Measurements from ENCODE around the gene KRT23.

KRT23 gene

DNA sequence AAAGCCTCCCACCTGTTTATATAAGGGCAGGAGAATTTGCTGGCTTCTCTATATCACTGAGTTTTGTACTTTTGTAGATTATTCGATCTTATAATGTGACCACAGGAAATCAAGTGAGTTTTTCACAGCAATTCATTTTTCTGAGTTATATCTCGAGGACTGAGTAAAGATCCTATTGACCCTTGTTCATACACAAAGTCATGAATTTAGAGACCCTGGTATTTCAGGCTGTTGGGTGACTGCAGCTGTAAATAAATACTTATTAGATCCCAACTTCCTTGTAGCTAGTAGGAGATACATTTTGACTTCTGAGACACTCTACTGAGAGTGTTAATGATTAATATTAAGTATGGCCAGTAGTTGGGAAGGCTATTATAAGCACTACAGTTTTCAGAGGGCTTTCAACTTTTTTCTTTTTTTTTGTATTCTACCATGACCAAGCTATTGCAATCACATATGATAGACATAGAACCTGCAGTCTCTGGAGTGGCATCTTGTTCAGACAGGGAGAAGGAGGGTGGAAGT lies 49.2 kb downstream of the KRT23 start:
- TF ChIP-seq, protein P1, sequence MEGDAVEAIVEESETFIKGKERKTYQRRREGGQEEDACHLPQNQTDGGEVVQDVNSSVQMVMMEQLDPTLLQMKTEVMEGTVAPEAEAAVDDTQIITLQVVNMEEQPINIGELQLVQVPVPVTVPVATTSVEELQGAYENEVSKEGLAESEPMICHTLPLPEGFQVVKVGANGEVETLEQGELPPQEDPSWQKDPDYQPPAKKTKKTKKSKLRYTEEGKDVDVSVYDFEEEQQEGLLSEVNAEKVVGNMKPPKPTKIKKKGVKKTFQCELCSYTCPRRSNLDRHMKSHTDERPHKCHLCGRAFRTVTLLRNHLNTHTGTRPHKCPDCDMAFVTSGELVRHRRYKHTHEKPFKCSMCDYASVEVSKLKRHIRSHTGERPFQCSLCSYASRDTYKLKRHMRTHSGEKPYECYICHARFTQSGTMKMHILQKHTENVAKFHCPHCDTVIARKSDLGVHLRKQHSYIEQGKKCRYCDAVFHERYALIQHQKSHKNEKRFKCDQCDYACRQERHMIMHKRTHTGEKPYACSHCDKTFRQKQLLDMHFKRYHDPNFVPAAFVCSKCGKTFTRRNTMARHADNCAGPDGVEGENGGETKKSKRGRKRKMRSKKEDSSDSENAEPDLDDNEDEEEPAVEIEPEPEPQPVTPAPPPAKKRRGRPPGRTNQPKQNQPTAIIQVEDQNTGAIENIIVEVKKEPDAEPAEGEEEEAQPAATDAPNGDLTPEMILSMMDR (IDR thresholded peaks at IDR 0.05; ENCODE audit: low read depth, low read length): no peak

DNA sequence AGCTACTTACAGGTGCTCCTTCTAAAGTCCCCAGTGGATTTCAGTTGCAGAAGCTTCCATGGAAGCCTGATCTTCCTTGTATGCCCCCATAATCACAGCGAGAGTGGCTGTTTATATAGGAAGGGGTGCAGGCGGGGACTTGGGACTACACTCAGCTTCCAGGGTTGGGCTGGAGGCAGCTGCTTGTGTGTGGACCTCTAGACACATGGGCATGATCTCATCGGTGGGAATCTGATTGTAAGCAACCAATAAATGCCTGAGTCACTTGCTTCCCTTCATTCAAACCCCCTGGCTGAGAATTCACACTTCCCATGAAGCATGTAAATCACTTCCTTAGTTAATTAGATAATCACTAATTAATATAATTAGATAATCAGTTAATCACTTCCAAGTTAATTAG lies 51.4 kb downstream of the KRT23 start:
- H3K4me3 ChIP-seq (ENCODE audit: low read depth, low read length): no peak overlapping the region
- TF ChIP-seq, protein P1 (IDR thresholded peaks at IDR 0.05; ENCODE audit: low read depth, low read length): no peak

More for the DNA sequence above, 49.2 kb downstream of the KRT23 start:
- H3K4me3 ChIP-seq (ENCODE audit: low read depth, low read length): no peak overlapping the region

DNA sequence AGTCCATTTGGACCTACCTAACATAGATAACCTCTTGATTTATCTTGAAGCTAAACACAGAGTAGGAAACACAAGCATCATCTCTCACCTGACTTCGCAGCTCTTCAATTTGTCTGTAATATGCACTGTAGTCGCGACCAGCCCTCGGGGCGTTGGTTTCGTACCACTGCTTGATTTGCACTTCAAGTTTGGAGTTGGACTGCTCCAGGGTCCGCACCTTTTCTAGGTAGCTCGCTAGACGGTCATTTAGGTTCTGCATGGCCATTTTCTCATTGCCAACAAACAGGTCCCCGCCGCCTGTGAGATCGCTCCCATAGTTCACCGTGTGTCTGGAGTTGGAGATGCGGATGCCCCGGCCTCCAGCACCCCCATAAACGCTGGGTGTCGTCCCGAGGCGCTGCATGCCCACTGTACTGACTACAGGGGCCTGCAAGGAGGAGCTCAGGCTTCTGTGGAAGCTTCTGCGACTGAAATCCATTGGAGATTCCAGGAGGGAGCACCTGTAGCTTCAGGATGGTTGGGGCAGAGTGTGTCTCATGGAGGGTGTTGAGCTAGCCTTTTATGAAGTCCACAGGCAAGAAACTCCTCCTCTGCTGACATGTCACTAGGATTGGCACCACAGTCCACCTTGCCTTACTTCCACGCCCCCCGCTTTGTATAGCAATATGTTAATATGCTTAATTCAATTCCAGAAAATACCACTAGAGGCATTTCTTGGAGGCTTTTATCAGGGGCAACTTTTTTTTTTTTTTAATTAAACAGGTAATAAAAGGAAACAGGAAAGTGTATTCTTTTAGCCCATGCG lies 52.5 kb downstream of the KRT23 start, which contains the start of gene KRT20:
Gene KRT20, minus strand, starts transcription at position 535 of the 805 bp plus-strand sequence. Its CDS starts 57 bp downstream, at position 478.
- TF ChIP-seq, protein P1 (IDR thresholded peaks at IDR 0.05; ENCODE audit: low read depth, low read length): no peak
- no peak within 1 kb of the TSS for H3K4me3 ChIP-seq (ENCODE audit: low read depth, low read length)

DNA sequence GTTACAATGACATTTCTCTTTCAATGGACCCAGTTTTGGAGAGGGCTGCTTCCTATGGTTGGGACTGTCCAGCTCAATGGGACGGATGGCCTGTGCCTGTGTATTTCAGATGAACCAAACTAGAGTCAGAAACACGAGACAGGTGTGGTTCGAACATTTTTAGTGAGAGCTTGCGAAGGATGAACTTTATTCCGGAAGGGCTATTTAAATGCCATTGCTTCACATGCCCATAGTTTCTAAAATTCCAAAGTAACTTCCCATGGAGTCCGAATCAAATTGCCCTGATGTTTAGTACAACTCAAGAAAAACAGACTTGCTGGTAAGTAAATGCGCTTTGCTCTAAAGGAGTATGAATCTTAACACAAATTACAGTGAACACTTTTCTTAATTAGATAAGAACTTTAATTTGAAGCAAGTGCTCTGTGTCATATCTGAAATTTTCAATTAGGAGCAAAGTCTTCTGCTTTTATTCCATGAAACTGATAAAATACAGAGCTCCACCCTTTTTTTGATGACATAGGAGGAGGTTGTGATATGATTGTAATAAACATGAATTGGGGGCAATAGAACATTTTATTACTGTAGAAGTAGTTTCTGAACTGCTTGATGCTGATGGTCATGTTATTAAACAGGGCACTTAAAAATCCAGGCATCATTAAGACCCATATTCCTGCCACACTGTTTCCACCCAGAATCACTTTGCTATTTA lies 53.7 kb downstream of the KRT23 start:
- H3K4me3 ChIP-seq (ENCODE audit: low read depth, low read length): no peak overlapping the region
- TF ChIP-seq, protein P1 (IDR thresholded peaks at IDR 0.05; ENCODE audit: low read depth, low read length): no peak

DNA sequence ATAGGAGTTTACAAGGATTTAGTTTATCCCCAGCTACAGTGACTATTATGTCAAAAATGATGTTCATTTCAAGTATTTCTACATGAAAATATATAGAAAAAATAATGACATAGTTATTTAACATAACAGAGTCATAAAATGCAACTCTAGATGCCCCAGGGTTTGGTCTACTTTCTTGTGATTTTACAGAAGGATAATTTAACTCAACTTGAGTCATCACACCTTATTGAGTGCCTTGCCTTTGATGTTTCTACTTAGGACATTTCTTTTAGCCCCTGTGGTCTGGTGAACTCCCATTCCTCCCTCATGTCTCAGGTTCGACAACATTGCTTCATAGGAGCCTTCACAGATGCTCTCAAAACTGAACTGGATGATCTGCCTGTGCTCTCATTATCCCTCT lies 54.4 kb downstream of the KRT23 start:
- H3K4me3 ChIP-seq (ENCODE audit: low read depth, low read length): no peak overlapping the region
- TF ChIP-seq, protein P1 (IDR thresholded peaks at IDR 0.05; ENCODE audit: low read depth, low read length): no peak

DNA sequence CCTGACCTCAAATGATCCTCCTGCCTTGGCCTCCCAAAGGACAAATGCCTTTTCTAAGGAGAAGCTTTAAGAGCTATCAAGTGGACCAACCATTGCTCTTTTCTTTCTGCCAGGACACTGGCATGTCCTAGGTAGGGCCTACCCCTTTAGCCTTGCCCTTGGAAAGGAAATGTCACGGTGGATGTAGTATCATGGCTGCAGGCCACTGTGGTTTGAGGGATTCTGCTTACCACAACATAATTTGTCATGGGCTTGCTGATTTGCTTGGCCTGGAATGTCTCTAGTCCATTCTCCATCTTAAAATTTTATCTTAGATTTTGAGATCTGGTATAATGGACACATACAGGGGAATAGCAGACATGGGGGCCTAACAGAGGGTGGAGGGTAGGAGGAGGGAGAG lies 58.4 kb downstream of the KRT23 start:
- H3K4me3 ChIP-seq (ENCODE audit: low read depth, low read length): no peak overlapping the region
- TF ChIP-seq, protein P1 (IDR thresholded peaks at IDR 0.05; ENCODE audit: low read depth, low read length): no peak

DNA sequence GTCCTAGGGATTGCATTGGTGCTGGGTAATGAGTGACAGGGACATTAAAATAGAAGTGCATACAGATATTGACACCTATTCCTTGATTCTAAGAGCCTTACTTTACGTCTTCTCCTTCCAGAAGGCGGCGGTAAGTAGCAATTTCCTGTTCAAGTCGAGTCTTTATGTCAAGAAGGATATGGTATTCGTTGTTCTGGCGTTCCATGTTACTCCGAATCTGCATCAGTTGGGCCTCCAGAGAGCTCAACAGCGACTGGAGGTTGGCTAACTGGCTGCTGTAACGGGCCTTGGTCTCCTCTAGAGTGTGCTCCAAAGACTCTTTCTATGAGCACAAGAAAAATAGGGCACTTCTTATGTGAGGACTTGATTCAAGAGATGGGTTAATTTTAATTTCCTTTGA lies 59.4 kb downstream of the KRT23 start:
- TF ChIP-seq, protein P1 (IDR thresholded peaks at IDR 0.05; ENCODE audit: low read depth, low read length): no peak
- H3K4me3 ChIP-seq (ENCODE audit: low read depth, low read length): no peak overlapping the region

Data from WI38 (cell line).